Measurements from ENCODE around the gene PCTP. TPM values are rescaled to one million over a fixed set of nuclear protein-coding genes. Genes with fewer than 3 reads are reported as not detected.

PCTP gene
- total RNA-seq, 1 donor from 2014 or later = 8.4 TPM

DNA sequence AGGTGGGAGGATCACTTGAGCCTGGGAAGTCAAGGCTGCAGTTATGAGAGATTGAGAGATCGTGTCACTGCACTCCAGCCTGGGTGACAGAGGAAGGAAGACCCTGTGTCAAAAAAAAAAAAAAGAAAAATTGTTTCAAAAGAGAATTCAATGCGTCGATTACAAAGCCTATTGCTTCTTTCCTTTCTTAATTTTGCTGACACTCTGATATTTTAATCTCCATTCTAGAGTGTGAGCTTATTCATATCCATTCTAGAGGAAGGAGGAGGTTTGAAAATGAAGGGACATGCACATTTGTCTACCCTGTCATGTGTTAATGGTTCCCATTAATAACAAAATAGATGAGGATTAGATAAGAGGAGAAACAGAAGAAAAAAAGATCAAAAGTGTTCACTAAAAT, 63.1 kb downstream of the PCTP start:
- Mint-ChIP-seq H3K4me1 (ENCODE audit: unreplicated experiment) (no peaks in the 10 kb centered on the region), H3K27me3 (ENCODE audit: unreplicated experiment) (no peaks in the 10 kb centered on the region), H3K4me3 (ENCODE audit: unreplicated experiment) (no peak overlapping the region), H3K36me3 (ENCODE audit: unreplicated experiment) (no peaks in the 10 kb centered on the region), H3K27ac (ENCODE audit: unreplicated experiment) (no peak overlapping the region), H3K9me3 (ENCODE audit: unreplicated experiment) (peaks cover 9% of the 10 kb centered on the region)
- no peak for DNase-seq (ENCODE audit: extremely low spot score, unreplicated experiment)
- TF ChIP-seq, protein P1, sequence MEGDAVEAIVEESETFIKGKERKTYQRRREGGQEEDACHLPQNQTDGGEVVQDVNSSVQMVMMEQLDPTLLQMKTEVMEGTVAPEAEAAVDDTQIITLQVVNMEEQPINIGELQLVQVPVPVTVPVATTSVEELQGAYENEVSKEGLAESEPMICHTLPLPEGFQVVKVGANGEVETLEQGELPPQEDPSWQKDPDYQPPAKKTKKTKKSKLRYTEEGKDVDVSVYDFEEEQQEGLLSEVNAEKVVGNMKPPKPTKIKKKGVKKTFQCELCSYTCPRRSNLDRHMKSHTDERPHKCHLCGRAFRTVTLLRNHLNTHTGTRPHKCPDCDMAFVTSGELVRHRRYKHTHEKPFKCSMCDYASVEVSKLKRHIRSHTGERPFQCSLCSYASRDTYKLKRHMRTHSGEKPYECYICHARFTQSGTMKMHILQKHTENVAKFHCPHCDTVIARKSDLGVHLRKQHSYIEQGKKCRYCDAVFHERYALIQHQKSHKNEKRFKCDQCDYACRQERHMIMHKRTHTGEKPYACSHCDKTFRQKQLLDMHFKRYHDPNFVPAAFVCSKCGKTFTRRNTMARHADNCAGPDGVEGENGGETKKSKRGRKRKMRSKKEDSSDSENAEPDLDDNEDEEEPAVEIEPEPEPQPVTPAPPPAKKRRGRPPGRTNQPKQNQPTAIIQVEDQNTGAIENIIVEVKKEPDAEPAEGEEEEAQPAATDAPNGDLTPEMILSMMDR (IDR thresholded peaks at IDR 0.05) = no peak

DNA sequence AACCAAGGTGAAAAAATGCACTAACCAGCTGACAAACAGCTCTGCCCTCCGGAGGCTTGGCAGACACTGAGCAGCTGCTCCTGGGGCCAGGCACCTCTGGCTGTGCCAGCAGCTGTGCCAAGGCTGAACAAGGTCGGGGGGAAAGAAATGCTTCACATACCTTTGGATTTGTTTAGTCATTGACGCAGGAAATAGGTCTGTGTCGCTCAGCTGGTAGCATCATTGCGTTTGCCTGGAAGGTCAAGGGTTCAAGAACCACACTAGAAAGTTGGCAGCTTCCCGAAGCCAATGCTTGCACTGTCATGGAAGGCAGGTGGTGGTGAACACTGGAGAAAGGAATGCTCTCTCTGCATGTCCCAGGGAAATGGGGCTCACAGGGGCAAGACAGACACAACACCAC, 63.5 kb downstream of the PCTP start:
- TF ChIP-seq, protein P1 (IDR thresholded peaks at IDR 0.05) = no peak
- H3K27ac Mint-ChIP-seq (ENCODE audit: unreplicated experiment) = no peak overlapping the region

DNA sequence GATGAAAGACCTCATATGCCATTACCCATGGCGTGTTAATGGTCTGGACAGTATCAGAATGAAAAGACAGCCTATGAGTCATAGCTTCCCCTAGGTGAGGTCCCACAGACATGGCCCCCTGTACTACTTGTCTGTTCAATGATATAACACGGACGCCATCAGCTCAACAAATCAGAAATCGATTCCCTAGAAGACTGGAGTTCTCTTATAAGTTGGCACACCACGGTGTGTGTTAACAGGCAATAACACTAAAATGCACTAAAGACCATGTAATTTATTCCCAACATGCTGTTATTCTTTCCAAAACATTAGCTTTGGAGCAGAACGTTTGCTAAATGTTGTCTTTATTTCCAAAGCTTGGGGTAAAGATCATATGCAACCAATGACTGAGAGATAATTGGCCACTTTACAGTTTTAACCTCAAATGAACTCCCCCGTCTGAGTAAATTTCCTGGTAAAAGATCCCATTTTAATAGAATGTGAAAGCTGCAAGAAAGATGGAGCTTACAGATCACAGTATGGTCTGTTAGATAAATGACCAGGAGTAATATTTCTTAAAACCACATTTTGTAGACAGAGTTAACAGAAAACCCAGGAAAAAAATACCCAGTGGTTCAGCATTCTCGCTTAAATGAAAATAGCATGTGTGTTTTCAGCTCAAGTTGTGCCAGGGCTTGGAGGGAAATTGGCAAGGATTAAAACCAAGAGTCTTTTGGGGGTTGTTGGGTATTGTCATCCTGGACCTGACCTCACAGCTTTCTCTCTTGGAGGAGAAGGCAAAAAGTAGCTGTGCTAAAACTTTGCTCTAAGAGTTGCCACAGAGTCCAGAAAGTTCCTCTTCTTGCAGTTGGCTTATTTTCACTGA, 65.9 kb downstream of the PCTP start:
- Mint-ChIP-seq H3K4me3 (ENCODE audit: unreplicated experiment) (no peak overlapping the region), H3K27me3 (ENCODE audit: unreplicated experiment) (no peaks in the 10 kb centered on the region), H3K36me3 (ENCODE audit: unreplicated experiment) (no peaks in the 10 kb centered on the region), H3K4me1 (ENCODE audit: unreplicated experiment) (no peaks in the 10 kb centered on the region), H3K9me3 (ENCODE audit: unreplicated experiment) (peaks cover 17% of the 10 kb centered on the region), H3K27ac (ENCODE audit: unreplicated experiment) (no peak overlapping the region)
- DNase-seq (ENCODE audit: extremely low spot score, unreplicated experiment) = no peak
- TF ChIP-seq, protein P1 (IDR thresholded peaks at IDR 0.05) = no peak

More for the DNA sequence above, 63.5 kb downstream of the PCTP start:
- Mint-ChIP-seq H3K27me3 (ENCODE audit: unreplicated experiment) (no peaks in the 10 kb centered on the region), H3K4me3 (ENCODE audit: unreplicated experiment) (no peak overlapping the region), H3K36me3 (ENCODE audit: unreplicated experiment) (no peaks in the 10 kb centered on the region), H3K9me3 (ENCODE audit: unreplicated experiment) (peaks cover 9% of the 10 kb centered on the region), H3K4me1 (ENCODE audit: unreplicated experiment) (no peaks in the 10 kb centered on the region)
- no peak for DNase-seq (ENCODE audit: extremely low spot score, unreplicated experiment)

DNA sequence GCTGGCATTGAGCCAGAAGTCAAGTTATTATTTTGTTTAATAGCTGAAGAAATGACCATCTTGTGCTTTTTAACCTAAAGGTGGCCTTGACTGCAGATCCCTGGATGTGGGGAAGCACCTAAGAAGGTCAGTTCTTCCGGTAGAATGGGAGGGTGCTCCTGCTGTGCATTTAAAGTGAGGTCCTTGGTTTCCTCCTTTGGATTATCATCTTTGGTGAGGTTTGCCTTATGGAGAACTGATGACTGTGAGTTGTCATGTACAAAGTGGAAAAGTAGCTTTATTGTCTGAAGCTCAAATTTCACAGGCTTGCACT, 66.5 kb downstream of the PCTP start:
- TF ChIP-seq, protein P1 (IDR thresholded peaks at IDR 0.05) = no peak
- no peak for DNase-seq (ENCODE audit: extremely low spot score, unreplicated experiment)
- H3K27me3 Mint-ChIP-seq (ENCODE audit: unreplicated experiment) = no peaks in the 10 kb centered on the region
- H3K4me1 Mint-ChIP-seq (ENCODE audit: unreplicated experiment) = no peaks in the 10 kb centered on the region
- no peak overlapping the region for H3K4me3 Mint-ChIP-seq (ENCODE audit: unreplicated experiment)
- no peaks in the 10 kb centered on the region for H3K36me3 Mint-ChIP-seq (ENCODE audit: unreplicated experiment)
- peaks cover 17% of the 10 kb centered on the region for H3K9me3 Mint-ChIP-seq (ENCODE audit: unreplicated experiment)
- H3K27ac Mint-ChIP-seq (ENCODE audit: unreplicated experiment) = no peak overlapping the region

DNA sequence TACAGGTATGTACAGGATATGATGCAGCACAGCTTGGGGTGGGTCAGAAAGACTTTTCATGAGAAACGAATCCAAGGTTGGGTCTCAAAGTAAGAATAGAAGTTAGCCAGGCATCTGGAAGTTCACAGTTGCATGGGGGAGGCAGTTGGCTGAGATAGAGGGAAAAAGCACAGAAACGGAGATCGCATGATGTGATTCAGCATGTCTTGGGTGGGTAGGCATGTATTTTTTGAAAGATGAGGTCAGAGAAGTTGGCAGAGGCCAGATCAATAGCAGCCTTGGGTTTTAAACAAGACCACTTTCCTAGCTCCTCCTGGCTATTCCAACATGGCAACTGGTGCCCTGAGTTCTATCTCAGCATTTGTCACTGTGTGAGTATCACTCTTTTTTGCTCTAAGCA, 67.2 kb downstream of the PCTP start:
- peaks cover 17% of the 10 kb centered on the region for H3K9me3 Mint-ChIP-seq (ENCODE audit: unreplicated experiment)
- H3K27me3 Mint-ChIP-seq (ENCODE audit: unreplicated experiment) = no peaks in the 10 kb centered on the region
- H3K36me3 Mint-ChIP-seq (ENCODE audit: unreplicated experiment) = no peaks in the 10 kb centered on the region
- H3K27ac Mint-ChIP-seq (ENCODE audit: unreplicated experiment) = no peak overlapping the region
- no peaks in the 10 kb centered on the region for H3K4me1 Mint-ChIP-seq (ENCODE audit: unreplicated experiment)
- H3K4me3 Mint-ChIP-seq (ENCODE audit: unreplicated experiment) = no peak overlapping the region
- TF ChIP-seq, protein P1 (IDR thresholded peaks at IDR 0.05) = no peak
- DNase-seq (ENCODE audit: extremely low spot score, unreplicated experiment) = no peak

All from osteocyte (in vitro differentiated cells).